RWPE2 (cell line): ENCODE measurements around the gene SORCS1.

Experiments
- ATAC-seq: fragments of 200-7000 bp; cut with Tn5 transposase; 3 replicates; pipeline ENCODE4 v1.9.1; 2021; ENCODE audit warnings: low read depth
- DNase-seq: peaks from one replicate; pipeline ENCODE4 v3.0.0-alpha.2; 2020; ENCODE audit warnings: low spot score
- H3K27ac ChIP-seq: fragments of 450-650 bp; 2 replicates; pipeline ENCODE4 v1.5.1; 2017; ENCODE audit warnings: mild to moderate bottlenecking; ENCODE audit not compliant: poor library complexity, severe bottlenecking
- H3K27me3 ChIP-seq: fragments of 250-450 bp; sonication (Bioruptor Pico); 2 replicates; pipeline ENCODE4 v1.5.1; 2021; ENCODE audit warnings: mild to moderate bottlenecking, moderate library complexity; ENCODE audit not compliant: insufficient read depth, poor library complexity, severe bottlenecking
- H3K36me3 ChIP-seq: fragments of 250-450 bp; sonication (Bioruptor Pico); 2 replicates; pipeline ENCODE4 v1.5.1; 2020; ENCODE audit warnings: low read depth, mild to moderate bottlenecking, moderate library complexity
- H3K4me1 ChIP-seq: fragments of 250-450 bp; sonication (Bioruptor Pico); 2 replicates; pipeline ENCODE4 v1.5.1; 2021; ENCODE audit warnings: mild to moderate bottlenecking, moderate library complexity; ENCODE audit not compliant: insufficient read depth, poor library complexity, severe bottlenecking
- H3K4me3 ChIP-seq: fragments of 250-450 bp; sonication (Bioruptor Pico); 2 replicates; pipeline ENCODE4 v1.5.1; 2021; ENCODE audit warnings: mild to moderate bottlenecking, moderate library complexity; ENCODE audit not compliant: severe bottlenecking
- H3K9me3 ChIP-seq: fragments of 250-450 bp; sonication (Bioruptor Pico); 2 replicates; pipeline ENCODE4 v1.5.1; 2021; ENCODE audit warnings: mild to moderate bottlenecking, moderate library complexity; ENCODE audit not compliant: severe bottlenecking
- TF ChIP-seq, protein P1 (sequence below): fragments of 450-650 bp; IDR thresholded peaks from one replicate; pipeline ENCODE4 v1.5.1; 2017; ENCODE audit warnings: mild to moderate bottlenecking, moderate library complexity; ENCODE audit not compliant: poor library complexity, severe bottlenecking

The SORCS1 gene

DNA sequence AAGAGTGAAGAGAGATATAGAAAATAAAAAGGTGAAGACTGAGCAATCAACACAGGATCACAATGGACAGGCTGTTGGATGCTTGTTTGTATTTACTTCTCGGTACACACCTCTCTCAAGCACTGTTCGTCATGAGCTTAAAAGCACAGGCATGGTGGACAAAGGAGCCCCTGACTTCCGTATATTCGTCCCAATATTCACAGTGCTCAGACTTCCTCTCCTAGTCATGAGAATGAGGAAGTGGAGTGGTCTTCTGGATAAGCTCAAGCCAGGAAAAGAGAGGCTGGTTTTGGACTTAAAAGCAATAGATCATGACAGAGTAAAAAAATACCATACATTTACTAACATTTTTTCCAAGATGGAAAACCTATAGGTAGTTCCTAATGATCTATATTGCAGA lies 172.5 kb downstream of the SORCS1 start:
- TF ChIP-seq, protein P1, sequence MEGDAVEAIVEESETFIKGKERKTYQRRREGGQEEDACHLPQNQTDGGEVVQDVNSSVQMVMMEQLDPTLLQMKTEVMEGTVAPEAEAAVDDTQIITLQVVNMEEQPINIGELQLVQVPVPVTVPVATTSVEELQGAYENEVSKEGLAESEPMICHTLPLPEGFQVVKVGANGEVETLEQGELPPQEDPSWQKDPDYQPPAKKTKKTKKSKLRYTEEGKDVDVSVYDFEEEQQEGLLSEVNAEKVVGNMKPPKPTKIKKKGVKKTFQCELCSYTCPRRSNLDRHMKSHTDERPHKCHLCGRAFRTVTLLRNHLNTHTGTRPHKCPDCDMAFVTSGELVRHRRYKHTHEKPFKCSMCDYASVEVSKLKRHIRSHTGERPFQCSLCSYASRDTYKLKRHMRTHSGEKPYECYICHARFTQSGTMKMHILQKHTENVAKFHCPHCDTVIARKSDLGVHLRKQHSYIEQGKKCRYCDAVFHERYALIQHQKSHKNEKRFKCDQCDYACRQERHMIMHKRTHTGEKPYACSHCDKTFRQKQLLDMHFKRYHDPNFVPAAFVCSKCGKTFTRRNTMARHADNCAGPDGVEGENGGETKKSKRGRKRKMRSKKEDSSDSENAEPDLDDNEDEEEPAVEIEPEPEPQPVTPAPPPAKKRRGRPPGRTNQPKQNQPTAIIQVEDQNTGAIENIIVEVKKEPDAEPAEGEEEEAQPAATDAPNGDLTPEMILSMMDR, result no peak
- DNase-seq, result no peak
- Histone ChIP-seq H3K27me3 (no peaks in the 10 kb centered on the region), H3K9me3 (no peaks in the 10 kb centered on the region), H3K27ac (no peak overlapping the region), H3K4me3 (no peak overlapping the region), H3K4me1 (no peaks in the 10 kb centered on the region), H3K36me3 (no peaks in the 10 kb centered on the region)
- no peak for ATAC-seq

DNA sequence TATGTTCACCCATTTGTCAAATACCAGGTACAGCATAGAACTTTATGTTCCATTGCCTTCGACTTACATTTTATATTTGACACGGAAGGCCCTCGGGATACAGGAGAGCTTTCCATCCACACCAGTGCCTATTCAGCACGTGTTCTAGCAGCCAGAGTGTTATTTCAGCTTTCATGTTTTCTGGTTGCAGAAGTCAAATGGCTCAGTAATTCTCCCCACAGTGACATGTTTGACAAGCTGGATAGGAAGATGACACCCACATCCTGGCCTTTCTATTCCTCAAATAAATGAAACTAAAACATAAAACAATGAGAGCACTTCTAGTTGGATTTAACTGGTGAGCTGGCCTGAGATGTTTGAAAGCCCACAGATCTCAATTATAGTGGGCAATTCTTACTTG lies 173.4 kb downstream of the SORCS1 start:
- no peaks in the 10 kb centered on the region for H3K4me1 ChIP-seq
- no peak for DNase-seq
- H3K9me3 ChIP-seq, result no peaks in the 10 kb centered on the region
- TF ChIP-seq, protein P1, result no peak
- H3K36me3 ChIP-seq, result no peaks in the 10 kb centered on the region
- ATAC-seq, result no peak
- H3K27ac ChIP-seq, result no peak overlapping the region
- no peak overlapping the region for H3K4me3 ChIP-seq
- H3K27me3 ChIP-seq, result no peaks in the 10 kb centered on the region

DNA sequence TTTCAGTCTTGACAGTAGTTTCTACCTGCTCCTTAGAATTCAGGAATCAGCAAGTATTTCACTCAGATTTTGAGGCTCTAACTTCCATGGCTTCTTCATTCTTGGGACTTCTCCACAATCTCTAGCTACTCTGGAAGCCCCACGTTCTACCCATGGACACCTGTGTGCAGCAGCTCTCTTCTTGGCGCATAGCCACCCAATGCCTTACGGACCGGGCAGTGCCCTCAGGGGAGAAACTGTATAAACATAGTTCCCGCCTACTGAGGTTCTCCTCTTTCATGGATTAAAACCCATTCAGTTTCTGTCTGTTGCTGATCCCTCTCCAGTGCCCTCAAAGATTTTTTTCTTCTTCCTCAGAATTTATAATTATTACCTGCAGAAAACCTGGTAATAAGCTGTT lies 177.1 kb downstream of the SORCS1 start:
- no peak overlapping the region for H3K4me3 ChIP-seq
- peaks cover 4% of the 10 kb centered on the region for H3K27me3 ChIP-seq
- H3K27ac ChIP-seq, result no peak overlapping the region
- TF ChIP-seq, protein P1, result no peak
- H3K9me3 ChIP-seq, result no peaks in the 10 kb centered on the region
- H3K4me1 ChIP-seq, result no peaks in the 10 kb centered on the region
- DNase-seq (no peak), ATAC-seq (no peak)
- H3K36me3 ChIP-seq, result no peaks in the 10 kb centered on the region

DNA sequence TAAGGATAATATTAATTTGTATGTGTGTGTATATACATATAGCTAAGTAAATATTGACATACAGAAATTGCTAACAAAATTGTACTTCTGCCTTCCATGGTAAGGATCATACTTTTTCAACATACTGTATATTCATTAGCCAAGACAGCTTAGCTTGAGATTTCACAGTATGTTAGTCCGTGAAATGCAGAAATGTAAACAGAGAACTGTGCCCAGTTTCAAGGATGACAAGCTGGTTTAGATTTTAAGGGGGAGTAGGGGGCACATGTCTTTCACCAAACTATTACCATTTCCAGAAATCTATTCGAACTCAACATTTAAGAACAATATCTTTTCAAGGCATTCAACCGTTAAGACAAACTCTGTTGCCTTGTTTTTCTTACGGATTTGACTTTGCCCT lies 182.2 kb downstream of the SORCS1 start:
- TF ChIP-seq, protein P1, result no peak

DNA sequence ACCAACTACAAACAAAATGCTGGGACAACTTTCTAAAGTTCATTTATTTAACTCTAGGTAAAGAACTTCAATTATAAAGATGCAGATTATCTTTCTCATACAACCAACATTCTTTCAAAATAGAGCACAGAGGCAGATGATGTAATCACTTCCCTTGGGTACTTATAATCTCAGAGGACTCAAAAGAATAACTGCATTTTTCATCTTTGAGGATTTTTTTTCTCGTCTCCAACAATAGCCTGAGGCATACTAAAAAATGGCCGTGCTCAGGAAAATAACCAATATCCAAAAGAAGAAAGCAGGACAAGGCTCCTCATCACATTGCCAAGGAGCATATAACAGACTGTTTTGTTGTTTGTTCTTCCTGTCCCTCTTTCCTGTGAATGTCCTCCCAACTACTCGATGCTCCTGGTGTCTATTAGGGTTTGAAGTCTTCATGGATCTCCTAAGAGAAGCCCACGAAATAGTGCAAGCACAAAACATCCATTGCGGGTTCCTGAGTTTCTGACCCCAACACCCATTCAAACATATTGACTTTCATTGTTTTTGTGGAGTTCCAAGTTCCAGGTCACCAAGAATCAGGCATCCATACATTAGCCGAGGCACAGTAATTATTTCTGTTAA lies 182.9 kb downstream of the SORCS1 start:
- DNase-seq (no peak), ATAC-seq (no peak)
- H3K4me1 ChIP-seq, result no peaks in the 10 kb centered on the region
- H3K9me3 ChIP-seq, result no peaks in the 10 kb centered on the region
- H3K27ac ChIP-seq, result no peak overlapping the region
- no peak overlapping the region for H3K4me3 ChIP-seq
- TF ChIP-seq, protein P1, result no peak
- H3K36me3 ChIP-seq, result no peaks in the 10 kb centered on the region
- peaks cover 4% of the 10 kb centered on the region for H3K27me3 ChIP-seq

More for the DNA sequence above, 182.2 kb downstream of the SORCS1 start:
- Histone ChIP-seq H3K4me3 (no peak overlapping the region), H3K9me3 (no peaks in the 10 kb centered on the region), H3K27me3 (peaks cover 4% of the 10 kb centered on the region), H3K27ac (no peak overlapping the region), H3K4me1 (no peaks in the 10 kb centered on the region), H3K36me3 (no peaks in the 10 kb centered on the region)
- DNase-seq (no peak), ATAC-seq (no peak)
